ENCODE data around the gene ADAMTS12. TPM values are rescaled to one million over a fixed set of nuclear protein-coding genes. Genes with fewer than 3 reads are reported as not detected.

ADAMTS12 gene
- total RNA-seq, 1 experiment from 2014 or later = 6.2 TPM

GRCh38 chr5:33848554-33848953 lies 43.2 kb downstream of the ADAMTS12 start:
- Histone ChIP-seq H2BK120ac (ENCODE audit: low read depth, low read length, poor library complexity, severe bottlenecking) (no peak overlapping the region), H2AFZ (ENCODE audit: low read length) (no peak overlapping the region), H4K5ac (ENCODE audit: insufficient read length, low read depth, low read length) (no peak overlapping the region), H3K9ac (ENCODE audit: extremely low read depth, insufficient read length, low read length) (no peak overlapping the region), H3K79me2 (ENCODE audit: insufficient read depth, low read length) (no peaks in the 10 kb centered on the region; the same call in 1 of the 2 replicates), H2BK12ac (ENCODE audit: insufficient read length, low read depth, low read length) (no peak overlapping the region), H3K18ac (ENCODE audit: insufficient read length, low read depth, low read length) (no peak overlapping the region), H3K4me1 (ENCODE audit: insufficient read depth, low read length) (peaks cover 8% of the 10 kb centered on the region), H2BK15ac (ENCODE audit: low read depth, low read length) (no peak overlapping the region), H3K56ac (ENCODE audit: insufficient read length, low read depth, low read length) (no peak overlapping the region), H3K23ac (ENCODE audit: insufficient read length, low read depth, low read length) (no peak overlapping the region), H3K27me3 (ENCODE audit: insufficient read depth, low read length) (no peaks in the 10 kb centered on the region), H3K14ac (ENCODE audit: insufficient read depth, low read length) (no peak overlapping the region), H4K8ac (replicated peaks; ENCODE audit: insufficient read length, low read depth, low read length) (no peak overlapping the region), H3K4me2 (ENCODE audit: insufficient read depth, insufficient read length, low read length) (no peak overlapping the region), H3K4ac (ENCODE audit: low read depth, low read length) (no peak overlapping the region), H2BK20ac (ENCODE audit: low read depth, low read length, poor library complexity, severe bottlenecking) (no peak overlapping the region), H3T11ph (ENCODE audit: low read length) (no peak overlapping the region), H3K79me1 (ENCODE audit: insufficient read depth, low read depth, low read length, poor library complexity, severe bottlenecking) (no peaks in the 10 kb centered on the region), H3K27ac (ENCODE audit: insufficient read length, low read depth, low read length) (no peak overlapping the region), H4K91ac (ENCODE audit: insufficient read length, low read depth, low read length) (no peak overlapping the region), H4K20me1 (ENCODE audit: control insufficient read depth, insufficient read depth, insufficient read length) (no peaks in the 10 kb centered on the region), H2BK5ac (ENCODE audit: insufficient read length, low read length) (no peak overlapping the region), H2AK5ac (ENCODE audit: insufficient read length, low read length) (no peak overlapping the region), H3K23me2 (ENCODE audit: insufficient read length, low read depth, low read length, poor library complexity, severe bottlenecking) (no peaks in the 10 kb centered on the region), H3K9me3 (ENCODE audit: control insufficient read depth, low read depth, low read length) (no peaks in the 10 kb centered on the region)
- Mint-ChIP-seq H3K4me1 (peaks cover 25 to 29% of the 10 kb centered on the region in 2 experiments), H3K36me3 (ENCODE audit: insufficient read depth in 1 of 3, low read depth in 3 of 3) (peaks cover 9 to 27% (median 11%) of the 10 kb centered on the region in 3 experiments), H3K9me3 (peaks cover 9 to 10% of the 10 kb centered on the region in 2 experiments), H3K27me3 (ENCODE audit: low read depth) (no peaks in the 10 kb centered on the region), H3K4me3 (no peak overlapping the region), H3K27ac (no peak overlapping the region)
- TF ChIP-seq, protein P1, sequence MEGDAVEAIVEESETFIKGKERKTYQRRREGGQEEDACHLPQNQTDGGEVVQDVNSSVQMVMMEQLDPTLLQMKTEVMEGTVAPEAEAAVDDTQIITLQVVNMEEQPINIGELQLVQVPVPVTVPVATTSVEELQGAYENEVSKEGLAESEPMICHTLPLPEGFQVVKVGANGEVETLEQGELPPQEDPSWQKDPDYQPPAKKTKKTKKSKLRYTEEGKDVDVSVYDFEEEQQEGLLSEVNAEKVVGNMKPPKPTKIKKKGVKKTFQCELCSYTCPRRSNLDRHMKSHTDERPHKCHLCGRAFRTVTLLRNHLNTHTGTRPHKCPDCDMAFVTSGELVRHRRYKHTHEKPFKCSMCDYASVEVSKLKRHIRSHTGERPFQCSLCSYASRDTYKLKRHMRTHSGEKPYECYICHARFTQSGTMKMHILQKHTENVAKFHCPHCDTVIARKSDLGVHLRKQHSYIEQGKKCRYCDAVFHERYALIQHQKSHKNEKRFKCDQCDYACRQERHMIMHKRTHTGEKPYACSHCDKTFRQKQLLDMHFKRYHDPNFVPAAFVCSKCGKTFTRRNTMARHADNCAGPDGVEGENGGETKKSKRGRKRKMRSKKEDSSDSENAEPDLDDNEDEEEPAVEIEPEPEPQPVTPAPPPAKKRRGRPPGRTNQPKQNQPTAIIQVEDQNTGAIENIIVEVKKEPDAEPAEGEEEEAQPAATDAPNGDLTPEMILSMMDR (conservative IDR thresholded peaks at IDR 0.05) = no peak
- DNase-seq = no peak
- no CpG with 5 or more reads among the region's 2 CpGs for WGBS (ENCODE audit: extremely low coverage, insufficient read length, low lambda C conversion rate)

Data from H9 (cell line).